Glutamatergic neuron (in vitro differentiated cells): ENCODE results near the gene PIK3R6. TPM values are rescaled to one million over a fixed set of nuclear protein-coding genes. Genes with fewer than 3 reads are reported as not detected.

Experiments
- DNase-seq: peaks from one replicate; pipeline ENCODE4 v3.0.0; 2022
- H3K27ac Mint-ChIP-seq: one replicate; pipeline ENCODE4 v1.8.0; 2020; ENCODE audit warnings: mild to moderate bottlenecking, mixed read lengths, inconsistent platforms; ENCODE audit not compliant: unreplicated experiment
- H3K27me3 Mint-ChIP-seq: one replicate; pipeline ENCODE4 v1.8.0; 2020; ENCODE audit warnings: mild to moderate bottlenecking, moderate library complexity, mixed read lengths, inconsistent platforms; ENCODE audit not compliant: unreplicated experiment
- H3K36me3 Mint-ChIP-seq: one replicate; pipeline ENCODE4 v1.8.0; 2020; ENCODE audit warnings: mild to moderate bottlenecking, mixed read lengths, inconsistent platforms; ENCODE audit not compliant: unreplicated experiment
- H3K4me1 Mint-ChIP-seq: one replicate; pipeline ENCODE4 v1.8.0; 2020; ENCODE audit warnings: mild to moderate bottlenecking, low read depth, mixed read lengths, inconsistent platforms; ENCODE audit not compliant: unreplicated experiment
- H3K4me3 Mint-ChIP-seq: one replicate; pipeline ENCODE4 v1.8.0; 2020; ENCODE audit warnings: mild to moderate bottlenecking, mixed read lengths, inconsistent platforms; ENCODE audit not compliant: unreplicated experiment
- H3K9me3 Mint-ChIP-seq: one replicate; pipeline ENCODE4 v1.8.0; 2020; ENCODE audit warnings: mild to moderate bottlenecking, moderate library complexity, mixed read lengths, inconsistent platforms; ENCODE audit not compliant: unreplicated experiment
- total RNA-seq: library from RNA; stranded (reverse); fragmentation: NEBNext Ultra II Directional; extraction: Animal tissue kit (Norgen Biotek cat#: 25700); gene quantifications from one replicate; pipeline ENCODE4 v1.2.1, GENCODE V29; 2021; ENCODE audit not compliant: unreplicated experiment
- TF ChIP-seq, protein P1 (sequence below): fragments of 200-600 bp; sonication (generic); IDR thresholded peaks from one replicate; pipeline ENCODE4 v1.5.0; 2021; ENCODE audit not compliant: partially characterized antibody, unreplicated experiment

PIK3R6 gene
- total RNA-seq, 1 donor from 2014 or later, result not detected

- no peak overlapping the region for H3K27ac Mint-ChIP-seq
- H3K4me1 Mint-ChIP-seq, result peaks cover 2% of the 10 kb centered on the region
- H3K36me3 Mint-ChIP-seq, result no peaks in the 10 kb centered on the region
- H3K9me3 Mint-ChIP-seq, result no peaks in the 10 kb centered on the region
- TF ChIP-seq, protein P1, sequence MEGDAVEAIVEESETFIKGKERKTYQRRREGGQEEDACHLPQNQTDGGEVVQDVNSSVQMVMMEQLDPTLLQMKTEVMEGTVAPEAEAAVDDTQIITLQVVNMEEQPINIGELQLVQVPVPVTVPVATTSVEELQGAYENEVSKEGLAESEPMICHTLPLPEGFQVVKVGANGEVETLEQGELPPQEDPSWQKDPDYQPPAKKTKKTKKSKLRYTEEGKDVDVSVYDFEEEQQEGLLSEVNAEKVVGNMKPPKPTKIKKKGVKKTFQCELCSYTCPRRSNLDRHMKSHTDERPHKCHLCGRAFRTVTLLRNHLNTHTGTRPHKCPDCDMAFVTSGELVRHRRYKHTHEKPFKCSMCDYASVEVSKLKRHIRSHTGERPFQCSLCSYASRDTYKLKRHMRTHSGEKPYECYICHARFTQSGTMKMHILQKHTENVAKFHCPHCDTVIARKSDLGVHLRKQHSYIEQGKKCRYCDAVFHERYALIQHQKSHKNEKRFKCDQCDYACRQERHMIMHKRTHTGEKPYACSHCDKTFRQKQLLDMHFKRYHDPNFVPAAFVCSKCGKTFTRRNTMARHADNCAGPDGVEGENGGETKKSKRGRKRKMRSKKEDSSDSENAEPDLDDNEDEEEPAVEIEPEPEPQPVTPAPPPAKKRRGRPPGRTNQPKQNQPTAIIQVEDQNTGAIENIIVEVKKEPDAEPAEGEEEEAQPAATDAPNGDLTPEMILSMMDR, result no peak
- no peak overlapping the region for H3K4me3 Mint-ChIP-seq
- DNase-seq, result no peak
- H3K27me3 Mint-ChIP-seq, result peaks cover 4% of the 10 kb centered on the region
Measured at GRCh38 chr17:8865385-8865784, 2.1 kb downstream of the PIK3R6 start.

DNA sequence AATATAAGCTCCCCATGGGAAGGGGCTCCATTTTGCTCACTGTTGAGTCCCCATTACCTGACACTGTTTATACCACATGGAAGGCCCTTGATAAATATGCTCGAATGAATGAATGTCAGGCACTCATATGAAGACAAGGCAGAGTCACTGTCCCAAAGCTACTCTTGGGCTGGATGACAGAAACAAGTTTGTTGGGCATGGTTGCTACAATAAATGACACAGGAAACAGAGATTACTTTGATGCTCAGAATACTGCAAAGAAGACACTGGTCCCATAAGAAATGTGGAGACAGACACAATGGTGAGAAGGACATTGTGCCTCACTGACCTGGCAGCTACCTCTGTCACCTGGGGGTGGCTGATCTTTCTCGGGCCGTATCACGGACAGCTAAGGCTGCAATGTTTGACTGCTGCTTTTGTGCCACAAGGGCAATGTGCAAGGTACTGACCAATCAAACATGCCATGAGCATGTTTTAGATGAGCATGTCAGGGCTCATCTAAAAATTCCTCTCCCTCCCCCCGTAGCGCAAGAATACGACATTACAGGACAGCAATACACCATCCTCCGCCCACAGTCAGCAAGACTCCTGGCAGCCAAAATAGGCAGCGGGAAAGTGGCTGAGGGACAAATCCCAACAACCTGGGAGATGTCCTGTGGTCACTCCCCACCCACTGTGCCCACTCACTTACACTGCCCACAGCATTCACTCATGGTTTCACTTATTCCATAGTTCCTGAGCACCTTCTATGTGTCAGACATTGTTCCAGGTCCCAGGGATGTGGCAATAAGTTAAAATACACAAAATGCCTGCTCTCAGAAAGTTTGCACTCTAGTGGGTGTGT, 5.0 kb downstream of the PIK3R6 start:
- H3K36me3 Mint-ChIP-seq, result no peaks in the 10 kb centered on the region
- H3K4me3 Mint-ChIP-seq, result no peak overlapping the region
- H3K27me3 Mint-ChIP-seq, result peaks cover 4% of the 10 kb centered on the region
- no peaks in the 10 kb centered on the region for H3K9me3 Mint-ChIP-seq
- H3K4me1 Mint-ChIP-seq, result no peaks in the 10 kb centered on the region
- TF ChIP-seq, protein P1, result no peak
- no peak overlapping the region for H3K27ac Mint-ChIP-seq
- no peak for DNase-seq

DNA sequence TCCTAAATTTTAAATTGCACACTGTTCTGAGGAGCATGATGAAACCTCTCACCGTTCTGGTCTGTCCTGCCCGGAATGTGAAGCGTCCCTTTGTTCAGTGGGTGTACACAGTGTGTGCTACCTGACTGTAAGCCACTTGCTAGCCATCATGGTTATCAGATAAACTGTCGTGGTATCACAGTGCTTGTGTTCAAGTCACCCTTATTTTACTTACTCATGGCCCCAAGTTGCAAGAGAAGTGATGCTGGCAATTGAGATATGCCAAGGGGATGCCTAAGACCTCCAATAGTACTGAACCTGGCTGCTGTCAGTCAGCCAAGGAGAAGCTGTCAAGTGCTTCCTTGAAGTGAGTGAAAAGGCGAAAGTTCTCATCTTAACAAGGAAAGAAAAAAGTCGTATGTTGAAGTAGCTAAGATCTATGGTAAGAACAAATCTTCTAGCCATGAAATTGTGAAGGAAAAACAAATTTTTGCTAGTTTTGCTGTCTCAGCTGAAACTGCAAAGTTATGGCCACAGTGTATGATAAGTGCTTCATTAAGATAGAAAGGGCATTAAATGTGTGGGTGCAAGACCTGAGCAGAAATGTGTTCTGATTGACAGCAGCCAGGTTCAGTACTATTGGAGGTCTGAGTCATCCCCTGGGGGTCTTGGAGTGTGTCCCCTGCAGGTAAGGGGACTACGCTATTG, 5.8 kb downstream of the PIK3R6 start:
- TF ChIP-seq, protein P1, result no peak
- H3K36me3 Mint-ChIP-seq, result no peaks in the 10 kb centered on the region
- H3K27ac Mint-ChIP-seq, result no peak overlapping the region
- DNase-seq, result no peak
- H3K27me3 Mint-ChIP-seq, result peaks cover 2% of the 10 kb centered on the region
- no peaks in the 10 kb centered on the region for H3K4me1 Mint-ChIP-seq
- no peaks in the 10 kb centered on the region for H3K9me3 Mint-ChIP-seq
- H3K4me3 Mint-ChIP-seq, result no peak overlapping the region

DNA sequence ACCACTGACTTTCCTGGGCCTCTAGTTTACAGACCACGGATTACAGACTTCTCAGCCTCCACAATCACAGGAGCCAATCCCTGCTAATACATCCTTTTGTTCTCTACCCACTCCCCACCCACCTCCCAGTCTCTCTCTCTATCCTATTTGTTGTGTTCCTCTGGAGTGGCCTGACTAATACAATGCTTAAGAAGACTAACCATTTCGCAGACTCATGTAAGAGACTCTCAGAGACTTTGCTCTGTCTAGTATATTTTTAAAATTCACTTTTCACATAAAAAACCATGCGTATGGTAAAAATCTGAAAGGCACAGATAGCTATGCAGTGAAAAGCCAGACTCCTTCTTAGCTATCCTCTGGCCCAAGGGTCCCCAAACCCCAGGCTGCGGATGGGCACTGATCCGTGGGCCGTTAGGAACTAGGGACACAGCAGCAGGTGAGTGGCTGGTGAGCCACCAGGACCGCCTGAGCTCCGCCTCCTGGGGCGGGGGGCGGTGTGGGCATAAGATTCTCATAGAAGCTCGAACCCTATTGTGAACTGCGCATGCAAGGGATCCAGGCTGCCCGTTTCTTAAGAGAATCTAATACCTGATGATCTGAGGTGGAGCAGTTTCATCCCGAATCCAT, 7.6 kb downstream of the PIK3R6 start:
- Mint-ChIP-seq H3K9me3 (no peaks in the 10 kb centered on the region), H3K27ac (no peak overlapping the region), H3K36me3 (no peaks in the 10 kb centered on the region), H3K4me3 (no peak overlapping the region), H3K4me1 (no peaks in the 10 kb centered on the region), H3K27me3 (no peaks in the 10 kb centered on the region)
- DNase-seq, result no peak
- TF ChIP-seq, protein P1, result no peak
